Tibial nerve (tissue), 4 donors: ENCODE data around the gene CACNA1E. TPM values are rescaled to one million over a fixed set of nuclear protein-coding genes. Genes with fewer than 3 reads are reported as not detected.

Source experiments
- DNase-seq, 2 donors: peaks; one replicate each; pipeline ENCODE4 v3.0.0-alpha.2; 2019; ENCODE audit warnings: low spot score in 2 of 2
- H3K27ac ChIP-seq, 4 donors: fragments of 200-600 bp; sonication (generic) in 3 of 4; one replicate each; pipeline ENCODE4 v1.5.1; 2017 to 2019; ENCODE audit warnings: mild to moderate bottlenecking in 1 of 4
- H3K27me3 ChIP-seq, 2 donors: fragments of 200-600 bp; sonication (generic) in 1 of 2; one replicate each; pipeline versions ENCODE4 v1.5.1 to v1.6.0; 2017 to 2019
- H3K36me3 ChIP-seq, 3 donors: fragments of 200-600 bp; sonication (generic); one replicate each; pipeline ENCODE4 v1.5.1; 2018 to 2019
- H3K4me1 ChIP-seq, 4 donors: fragments of 200-600 bp; sonication (generic) in 3 of 4; one replicate each; pipeline ENCODE4 v1.5.1; 2017 to 2019
- H3K4me3 ChIP-seq, 4 donors: fragments of 200-600 bp; sonication (generic) in 3 of 4; one replicate each; pipeline ENCODE4 v1.5.1; 2017 to 2019; ENCODE audit warnings: mild to moderate bottlenecking in 1 of 4, moderate library complexity in 1 of 4
- H3K9me3 ChIP-seq, 4 donors: fragments of 200-600 bp; sonication (generic) in 3 of 4; one replicate each; pipeline ENCODE4 v1.5.1; 2017 to 2019
- CTCF ChIP-seq, 5 experiments: fragments of 200-600 bp in 3 of 5; fragments of 450-650 bp in 2 of 5; sonication (generic) in 3 of 5; IDR thresholded peaks; one replicate each; pipeline ENCODE4 v1.5.1; 2016 to 2019; ENCODE audit warnings: antibody characterized with exemption in 5 of 5, mild to moderate bottlenecking in 3 of 5, moderate library complexity in 2 of 5
- EP300 ChIP-seq, 2 donors: sonication (generic); formaldehyde crosslinking; IDR thresholded peaks; one replicate each; pipeline ENCODE4 v1.6.1; 2017; ENCODE audit warnings: antibody characterized with exemption in 2 of 2, mild to moderate bottlenecking in 1 of 2
- POLR2A ChIP-seq, 2 donors: fragments of 450-650 bp; IDR thresholded peaks; one replicate each; pipeline ENCODE4 v1.6.1; 2017; ENCODE audit warnings: antibody characterized with exemption in 2 of 2, mild to moderate bottlenecking in 2 of 2, moderate library complexity in 2 of 2
- WGBS, 2 donors: methylation state at CpG; one replicate each; pipeline ENCODE4 v1.1.5; 2018; 5-methylcytosine and 5-hydroxymethylcytosine counted together
- total RNA-seq, 4 donors: library from RNA; depleted of rRNA; stranded (reverse); fragments of >200 nt; gene quantifications; one replicate each; pipeline ENCODE4 v1.1.0, GENCODE V29; 2016

The CACNA1E gene
- total RNA-seq, 4 donors from 2014 or later = not detected

DNA sequence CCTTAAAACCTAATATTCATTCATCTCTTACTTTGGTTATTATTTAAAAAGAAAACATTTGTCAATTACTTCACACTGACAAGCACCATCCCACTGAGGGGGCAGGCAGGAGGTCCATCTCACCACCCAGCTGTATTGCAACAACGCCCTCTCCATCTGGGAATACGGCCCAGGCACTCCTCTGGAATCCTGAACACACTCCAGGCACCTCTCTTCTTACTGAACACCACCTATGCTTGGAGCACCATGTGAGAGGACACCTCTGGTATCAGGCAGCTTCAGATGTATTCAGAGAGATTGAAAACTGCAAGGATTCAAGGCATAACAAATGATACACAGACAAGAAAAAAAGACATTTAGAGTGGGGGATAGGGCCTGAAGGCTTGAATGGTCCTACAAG, 147.1 kb downstream of the CACNA1E start:
- Histone ChIP-seq H3K4me3 (no peak overlapping the region), H3K9me3 (no peaks in the 10 kb centered on the region), H3K36me3 (no peaks in the 10 kb centered on the region), H3K27me3 (no peaks in the 10 kb centered on the region), H3K4me1 (no peaks in the 10 kb centered on the region), H3K27ac (no peak overlapping the region)
- no peak for TF ChIP-seq POLR2A (IDR thresholded peaks at IDR 0.05)
- no peak for TF ChIP-seq CTCF (IDR thresholded peaks at IDR 0.05)
- TF ChIP-seq EP300 (IDR thresholded peaks at IDR 0.05) = no peak
- WGBS, 2 donors = 58 to 71% methylated on average over 2 of the region's 2 CpGs
- no peak for DNase-seq

- WGBS, 2 donors = 40 to 59% methylated on average over 1 to 3 of the region's 3 CpGs
- H3K36me3 ChIP-seq = no peaks in the 10 kb centered on the region
- TF ChIP-seq POLR2A (IDR thresholded peaks at IDR 0.05) (no peak), EP300 (IDR thresholded peaks at IDR 0.05) (no peak), CTCF (IDR thresholded peaks at IDR 0.05) (no peak)
Observed at GRCh38 chr1:181630838-181631237, 147.5 kb downstream of the CACNA1E start.

DNA sequence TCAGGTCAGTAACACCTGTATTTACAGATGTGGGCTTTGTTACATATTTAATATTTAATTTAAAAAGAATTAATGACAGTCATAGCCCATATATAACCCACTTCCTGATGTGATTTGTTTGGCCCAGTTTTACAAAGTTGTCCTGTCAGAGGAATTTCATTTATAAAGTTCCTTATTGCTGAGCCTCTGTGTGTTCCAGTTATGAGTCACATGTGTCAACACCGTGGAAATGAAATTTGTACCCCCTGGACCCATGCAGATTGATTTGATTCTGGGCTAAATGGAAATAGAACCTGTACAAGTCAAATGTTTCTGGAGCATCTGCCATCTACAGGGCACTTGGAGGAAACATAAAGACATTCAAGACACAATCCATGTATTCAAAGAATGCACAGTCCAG, 149.2 kb downstream of the CACNA1E start:
- no peak for DNase-seq
- WGBS, 2 donors = 72 to 79% methylated on average over 1 of the region's 1 CpG

More at GRCh38 chr1:181630838-181631237, 147.5 kb downstream of the CACNA1E start:
- DNase-seq = no peak
- H3K27ac ChIP-seq = no peak overlapping the region
- H3K4me1 ChIP-seq = no peaks in the 10 kb centered on the region
- no peaks in the 10 kb centered on the region for H3K27me3 ChIP-seq
- no peak overlapping the region for H3K4me3 ChIP-seq
- H3K9me3 ChIP-seq = no peaks in the 10 kb centered on the region

DNA sequence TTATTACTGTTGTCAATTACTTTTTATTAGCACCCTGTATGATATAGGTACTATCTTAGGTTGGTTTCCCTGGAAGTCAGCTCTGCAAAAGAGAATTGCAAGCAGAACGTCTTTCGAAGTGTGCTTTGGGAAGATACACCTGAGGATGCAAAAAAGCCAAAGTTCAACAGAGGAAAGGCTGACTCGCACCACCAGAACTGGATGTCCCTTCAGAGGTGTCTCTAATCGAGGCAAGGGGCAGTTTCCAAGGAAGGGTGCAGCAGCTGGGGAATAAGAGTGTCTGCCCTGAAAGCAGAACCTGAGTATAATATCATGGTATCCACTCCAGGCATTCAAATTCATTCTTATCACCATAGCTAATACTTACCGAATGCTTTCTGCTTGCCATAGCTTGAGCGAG, 149.6 kb downstream of the CACNA1E start:
- Histone ChIP-seq H3K27ac (no peak overlapping the region), H3K9me3 (no peaks in the 10 kb centered on the region), H3K27me3 (no peaks in the 10 kb centered on the region), H3K4me3 (no peak overlapping the region), H3K4me1 (no peaks in the 10 kb centered on the region), H3K36me3 (no peaks in the 10 kb centered on the region)
- 88 to 89% methylated on average over 6 of the region's 6 CpGs for WGBS, 2 donors
- no peak for DNase-seq
- TF ChIP-seq EP300 (IDR thresholded peaks at IDR 0.05) (no peak), POLR2A (IDR thresholded peaks at IDR 0.05) (no peak), CTCF (IDR thresholded peaks at IDR 0.05) (no peak)

More for the DNA sequence above, 149.2 kb downstream of the CACNA1E start:
- Histone ChIP-seq H3K36me3 (no peaks in the 10 kb centered on the region), H3K27me3 (no peaks in the 10 kb centered on the region), H3K4me3 (no peak overlapping the region), H3K4me1 (no peaks in the 10 kb centered on the region), H3K27ac (no peak overlapping the region), H3K9me3 (no peaks in the 10 kb centered on the region)
- TF ChIP-seq EP300 (IDR thresholded peaks at IDR 0.05) = no peak
- no peak for TF ChIP-seq CTCF (IDR thresholded peaks at IDR 0.05)

- Histone ChIP-seq H3K36me3 (no peaks in the 10 kb centered on the region), H3K9me3 (no peaks in the 10 kb centered on the region), H3K27me3 (no peaks in the 10 kb centered on the region), H3K27ac (no peak overlapping the region), H3K4me1 (no peaks in the 10 kb centered on the region), H3K4me3 (no peak overlapping the region)
- no peak for TF ChIP-seq POLR2A (IDR thresholded peaks at IDR 0.05)
- TF ChIP-seq CTCF (IDR thresholded peaks at IDR 0.05) = no peak
- no peak for TF ChIP-seq EP300 (IDR thresholded peaks at IDR 0.05)
- 11 to 46% methylated on average over 1 of the region's 1 CpG for WGBS, 2 donors
- DNase-seq = no peak
Observed at GRCh38 chr1:181635110-181635509, 151.8 kb downstream of the CACNA1E start.
